Esophagus squamous epithelium (tissue), 5 donors: ENCODE data around the gene TSSK2. TPM values are rescaled to one million over a fixed set of nuclear protein-coding genes. Genes with fewer than 3 reads are reported as not detected.
A peak's percentile ranks its signal among the peaks of the same experiment; 100 is the strongest.

Source experiments
- DNase-seq: peaks from one replicate; lab custom pipeline; 2025; lab: John Stamatoyannopoulos, UW
- H3K27ac ChIP-seq, 4 donors: fragments of 200-600 bp; sonication (generic); one replicate each; pipeline ENCODE4 v1.5.1; 2016 to 2019; ENCODE audit warnings: mild to moderate bottlenecking in 1 of 4
- H3K27me3 ChIP-seq, 4 donors: fragments of 200-600 bp; sonication (generic); 1 replicate in 3 of 4; 2 replicates in 1 of 4; pipeline versions ENCODE4 v1.5.1 to v1.6.0; 2017 to 2021; ENCODE audit warnings: antibody characterized with exemption in 1 of 4
- H3K36me3 ChIP-seq, 3 donors: fragments of 200-600 bp; sonication (generic); one replicate each; pipeline ENCODE4 v1.5.1; 2016 to 2019
- H3K4me1 ChIP-seq, 3 donors: fragments of 200-600 bp; sonication (generic); one replicate each; pipeline ENCODE4 v1.5.1; 2017 to 2019
- H3K4me3 ChIP-seq, 4 donors: fragments of 200-600 bp; sonication (generic); 1 replicate in 3 of 4; 2 replicates in 1 of 4; pipeline ENCODE4 v1.5.1; 2016 to 2019; ENCODE audit warnings: mild to moderate bottlenecking in 2 of 4, moderate library complexity in 1 of 4
- H3K9me3 ChIP-seq, 3 donors: fragments of 200-600 bp; sonication (generic); one replicate each; pipeline ENCODE4 v1.5.1; 2016 to 2019
- POLR2A ChIP-seq, 4 donors: fragments of 450-650 bp; IDR thresholded peaks; one replicate each; pipeline ENCODE4 v1.6.1; 2017; ENCODE audit warnings: antibody characterized with exemption in 4 of 4, mild to moderate bottlenecking in 4 of 4, moderate library complexity in 3 of 4
- WGBS, 2 donors: methylation state at CpG; one replicate each; pipeline ENCODE4 v1.1.5; 2018; 5-methylcytosine and 5-hydroxymethylcytosine counted together
- intact Hi-C: fragments of 100-400 bp; cut with DNase I; formaldehyde crosslinking; loops from one replicate; pipeline ENCODE4 v1.15.0; 2022
- total RNA-seq, 4 donors: library from RNA; depleted of rRNA; stranded (reverse); fragments of >200 nt; gene quantifications; one replicate each; pipeline ENCODE4 v1.1.0, GENCODE V29; 2016
- TF ChIP-seq, protein P1 (sequence below), 6 experiments: fragments of 450-650 bp in 4 of 6; fragments of 200-600 bp in 2 of 6; sonication (generic) in 2 of 6; IDR thresholded peaks; one replicate each; pipeline ENCODE4 v1.5.1; 2016 to 2019; ENCODE audit warnings: antibody characterized with exemption in 6 of 6, mild to moderate bottlenecking in 4 of 6, moderate library complexity in 4 of 6
- donor health status: DM: yes; HTN: yes; CAD: no.

The TSSK2 gene
- total RNA-seq, 4 donors from 2014 or later, result 0.18 TPM; not detected in 3

DNA sequence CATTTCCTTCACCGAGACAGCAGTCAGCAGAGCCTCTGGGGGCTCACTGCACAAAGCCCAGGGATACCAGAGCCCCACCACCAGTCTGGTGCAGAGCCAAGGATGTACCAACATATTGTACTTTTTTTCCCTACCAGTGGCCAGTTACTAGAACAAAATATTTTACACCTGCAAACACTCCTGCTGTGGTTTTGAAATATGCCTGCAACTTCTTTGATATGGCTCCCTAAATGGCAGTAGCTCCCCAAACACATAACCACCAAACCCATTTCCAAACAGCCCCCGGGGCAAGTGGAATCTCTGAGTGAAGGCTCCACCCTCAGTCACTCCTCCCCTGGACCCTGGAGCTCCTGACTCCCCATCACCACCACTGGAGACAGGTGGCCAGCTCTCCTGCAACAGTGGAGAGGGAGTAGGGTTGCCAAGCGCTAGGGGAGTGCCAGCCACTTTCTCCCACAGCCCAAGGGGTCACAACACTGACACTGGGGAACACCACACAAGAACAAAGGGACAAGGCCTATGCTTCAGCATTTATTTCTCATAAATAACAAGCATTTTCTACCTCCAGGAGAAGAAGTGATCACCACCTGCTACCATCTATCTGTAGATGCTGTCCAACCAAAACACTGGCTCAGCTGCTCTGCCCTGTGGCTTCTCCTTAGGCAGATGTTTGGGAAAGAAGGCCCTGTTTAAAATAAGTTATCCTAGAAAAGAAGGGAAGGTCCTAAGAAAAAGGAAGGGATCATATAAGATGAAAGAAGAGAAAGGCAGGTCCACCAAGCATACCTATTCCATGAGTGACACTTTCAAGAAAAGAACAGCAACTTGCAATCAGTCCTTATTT, 24.0 kb upstream of the TSSK2 start:
- Histone ChIP-seq H3K9me3 (no peaks in the 10 kb centered on the region), H3K4me3 (no peak overlapping the region), H3K4me1 (peaks cover 20 to 83% (median 44%) of the 10 kb centered on the region in 3 donors), H3K36me3 (peaks cover 0 to 8% (median 0%) of the 10 kb centered on the region in 3 donors), H3K27me3 (no peaks in the 10 kb centered on the region), H3K27ac (no peak overlapping the region)
- TF ChIP-seq POLR2A (IDR thresholded peaks at IDR 0.05), result no peak
- TF ChIP-seq, protein P1, sequence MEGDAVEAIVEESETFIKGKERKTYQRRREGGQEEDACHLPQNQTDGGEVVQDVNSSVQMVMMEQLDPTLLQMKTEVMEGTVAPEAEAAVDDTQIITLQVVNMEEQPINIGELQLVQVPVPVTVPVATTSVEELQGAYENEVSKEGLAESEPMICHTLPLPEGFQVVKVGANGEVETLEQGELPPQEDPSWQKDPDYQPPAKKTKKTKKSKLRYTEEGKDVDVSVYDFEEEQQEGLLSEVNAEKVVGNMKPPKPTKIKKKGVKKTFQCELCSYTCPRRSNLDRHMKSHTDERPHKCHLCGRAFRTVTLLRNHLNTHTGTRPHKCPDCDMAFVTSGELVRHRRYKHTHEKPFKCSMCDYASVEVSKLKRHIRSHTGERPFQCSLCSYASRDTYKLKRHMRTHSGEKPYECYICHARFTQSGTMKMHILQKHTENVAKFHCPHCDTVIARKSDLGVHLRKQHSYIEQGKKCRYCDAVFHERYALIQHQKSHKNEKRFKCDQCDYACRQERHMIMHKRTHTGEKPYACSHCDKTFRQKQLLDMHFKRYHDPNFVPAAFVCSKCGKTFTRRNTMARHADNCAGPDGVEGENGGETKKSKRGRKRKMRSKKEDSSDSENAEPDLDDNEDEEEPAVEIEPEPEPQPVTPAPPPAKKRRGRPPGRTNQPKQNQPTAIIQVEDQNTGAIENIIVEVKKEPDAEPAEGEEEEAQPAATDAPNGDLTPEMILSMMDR (IDR thresholded peaks at IDR 0.05), result no peak
- intact Hi-C loops, result no loop called here
- 44 to 58% methylated on average over 2 of the region's 3 CpGs for WGBS, 2 donors
- DNase-seq, result no peak

DNA sequence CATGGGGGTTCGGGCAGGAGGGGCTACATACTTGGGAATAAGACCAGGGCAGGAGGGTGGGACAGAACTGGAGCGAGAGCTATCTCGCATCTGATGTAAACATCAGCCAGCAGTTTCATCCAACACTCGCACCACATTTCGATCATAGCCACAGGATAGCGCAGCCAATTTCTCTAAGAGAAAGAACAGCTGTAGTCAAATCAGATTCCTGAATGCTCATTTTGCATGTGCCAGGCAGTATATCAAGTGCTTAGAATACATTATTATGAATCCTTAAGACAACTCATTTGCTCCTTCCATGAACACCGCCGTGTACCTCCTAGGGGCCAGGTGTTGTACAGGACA, 23.4 kb upstream of the TSSK2 start:
- WGBS, 2 donors, result 79 to 88% methylated on average over 8 of the region's 8 CpGs
- peak overlapping the region in 1 of 4 donors; percentile 83 for H3K27ac ChIP-seq
- H3K4me3 ChIP-seq, result no peak overlapping the region
- no peaks in the 10 kb centered on the region for H3K9me3 ChIP-seq
- intact Hi-C loops, result no loop called here
- H3K4me1 ChIP-seq, result peaks cover 20 to 89% (median 44%) of the 10 kb centered on the region in 3 donors
- DNase-seq, result no peak
- peaks cover 0 to 8% (median 0%) of the 10 kb centered on the region in 3 donors for H3K36me3 ChIP-seq
- no peaks in the 10 kb centered on the region for H3K27me3 ChIP-seq
- TF ChIP-seq, protein P1 (IDR thresholded peaks at IDR 0.05), result no peak
- TF ChIP-seq POLR2A (IDR thresholded peaks at IDR 0.05), result no peak

DNA sequence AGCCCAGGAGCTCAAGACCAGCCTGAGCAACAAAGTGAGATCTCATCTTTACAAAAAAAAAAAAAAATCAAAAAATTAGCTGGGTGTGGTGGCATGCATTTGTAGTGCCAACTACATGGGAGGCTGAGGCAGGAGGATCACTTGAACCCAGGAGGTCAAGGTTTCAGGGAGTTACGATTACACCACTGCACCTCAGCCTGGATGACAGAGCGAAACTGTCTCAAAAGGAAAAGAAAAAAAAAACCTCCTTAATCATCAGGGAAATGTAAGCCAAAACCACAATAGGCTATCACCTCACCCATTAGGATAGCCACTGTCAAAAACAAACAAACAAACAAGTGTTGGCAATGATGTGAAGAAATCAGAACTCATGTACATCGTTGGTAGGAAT, 22.3 kb upstream of the TSSK2 start:
- Histone ChIP-seq H3K27ac (peak overlapping the region; percentile 76 to 87 (median 84)), H3K4me1 (peaks cover 20 to 95% (median 41%) of the 10 kb centered on the region in 3 donors), H3K36me3 (peaks cover 0 to 8% (median 0%) of the 10 kb centered on the region in 3 donors), H3K27me3 (no peaks in the 10 kb centered on the region), H3K9me3 (no peaks in the 10 kb centered on the region), H3K4me3 (no peak overlapping the region)
- no peak for DNase-seq
- 32 to 43% methylated on average over 3 of the region's 3 CpGs for WGBS, 2 donors
- intact Hi-C loops, result no loop called here
- no peak for TF ChIP-seq POLR2A (IDR thresholded peaks at IDR 0.05)
- TF ChIP-seq, protein P1 (IDR thresholded peaks at IDR 0.05), result no peak

DNA sequence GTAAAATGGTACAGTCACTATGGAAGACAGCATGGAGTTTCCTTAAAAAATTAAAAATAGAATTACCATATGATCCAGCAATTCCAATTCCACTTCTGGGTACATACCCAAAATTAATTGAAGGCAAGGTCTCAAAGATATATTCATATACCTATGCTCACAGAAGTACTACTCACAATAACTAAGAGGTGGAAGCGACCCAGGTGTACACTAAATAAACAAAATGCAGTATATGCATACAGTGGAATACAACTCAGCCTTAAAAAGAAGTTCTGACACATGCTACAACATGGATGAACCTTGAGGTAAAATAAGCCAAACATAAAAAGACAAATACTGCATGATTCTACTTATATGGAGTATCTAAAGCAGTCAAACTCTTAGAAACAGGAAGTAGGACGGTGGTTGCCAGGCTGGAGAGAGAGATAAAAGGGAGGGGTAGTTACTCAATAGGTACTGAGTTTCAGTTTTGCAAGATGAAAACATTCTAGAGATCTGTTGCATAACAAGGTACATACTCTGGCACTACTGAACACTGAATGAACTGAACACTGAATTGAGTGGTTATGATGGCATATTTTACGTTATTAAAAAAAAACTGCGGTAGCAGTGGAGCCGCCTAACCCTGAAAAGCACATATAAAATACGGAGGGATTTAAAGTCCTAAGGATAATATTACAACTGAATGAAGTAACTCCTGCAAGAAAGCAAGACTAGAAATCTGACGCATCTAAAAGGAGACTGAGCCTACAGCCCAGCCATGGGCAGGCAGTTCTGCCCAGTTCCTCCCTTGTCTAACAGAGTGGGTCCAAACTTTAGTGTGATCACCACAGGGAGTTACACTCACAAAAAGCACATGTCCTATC, 21.7 kb upstream of the TSSK2 start:
- WGBS, 2 donors, result 25 to 35% methylated on average over 7 of the region's 7 CpGs

More for the DNA sequence above, 21.7 kb upstream of the TSSK2 start:
- peaks cover 16 to 92% (median 37%) of the 10 kb centered on the region in 3 donors for H3K4me1 ChIP-seq
- TF ChIP-seq POLR2A (IDR thresholded peaks at IDR 0.05), result no peak
- TF ChIP-seq, protein P1 (IDR thresholded peaks at IDR 0.05), result no peak
- intact Hi-C loops, result no loop called here
- peak overlapping the region in 1 of 4 donors; percentile 11 for H3K4me3 ChIP-seq
- H3K36me3 ChIP-seq, result peaks cover 0 to 12% (median 0%) of the 10 kb centered on the region in 3 donors
- peak overlapping the region; percentile 76 to 87 (median 84) for H3K27ac ChIP-seq
- DNase-seq, result no peak
- H3K9me3 ChIP-seq, result no peaks in the 10 kb centered on the region
- no peaks in the 10 kb centered on the region for H3K27me3 ChIP-seq
